Measurements from ENCODE around the gene TECTA. TPM values are rescaled to one million over a fixed set of nuclear protein-coding genes. Genes with fewer than 3 reads are reported as not detected.
A peak's percentile ranks its signal among the peaks of the same experiment; 100 is the strongest.

Gene TECTA
- total and polyA plus RNA-seq, 2 of the 8 experiments (the other 6 are each of a cell fraction or from before 2014, with no cell fraction given), result 0.59 to 1.0 TPM

- TF ChIP-seq CHD7 (IDR thresholded peaks at IDR 0.05; ENCODE audit: insufficient replicate concordance, low read length) (no peak), RBBP5 (IDR thresholded peaks at IDR 0.05; ENCODE audit: borderline replicate concordance, low read depth, low read length) (no peak), MAFK (IDR thresholded peaks at IDR 0.05; ENCODE audit: low read depth, low read length) (peak; percentile 65; the same call in 1 of the 2 replicates), PHF8 (conservative IDR thresholded peaks at IDR 0.05; ENCODE audit: low read depth, low read length) (no peak)
These were observed 9.0 kb downstream of the TECTA start (continued) for GRCh38 chr11:121109916-121110586.

Measured in H1 (cell line).